AG10803 (cell line): ENCODE measurements around the gene SENP6.
"Not testable (repeated sequence)": the region's sequence is repeated elsewhere in the genome, so short reads cannot be mapped to it uniquely, and the experiment has no call there.

Source experiments
- DNase-seq: peaks from one replicate; pipeline ENCODE4 v3.0.0; 2010; ENCODE audit warnings: low read depth
- H3K4me3 ChIP-seq: 2 replicates; pipeline ENCODE4 v1.5.1; 2011; ENCODE audit warnings: mild to moderate bottlenecking, low read length, control low read depth
- CTCF ChIP-seq: conservative IDR thresholded peaks from 2 replicates; pipeline ENCODE4 v1.5.1; 2011; ENCODE audit warnings: mild to moderate bottlenecking, low read length, control low read depth, inconsistent platforms

The SENP6 gene

GRCh38 chr6:75691012-75691411 is 89.3 kb downstream of the SENP6 start:
- H3K4me3 ChIP-seq, result no peak overlapping the region
- peak; percentile 15 for DNase-seq
- no peak for TF ChIP-seq CTCF

- TF ChIP-seq CTCF, result peak; percentile 35
- DNase-seq, result peak; percentile 43
- no peak overlapping the region for H3K4me3 ChIP-seq
Measured at GRCh38 chr6:75693534-75693933, 91.9 kb downstream of the SENP6 start.

DNA sequence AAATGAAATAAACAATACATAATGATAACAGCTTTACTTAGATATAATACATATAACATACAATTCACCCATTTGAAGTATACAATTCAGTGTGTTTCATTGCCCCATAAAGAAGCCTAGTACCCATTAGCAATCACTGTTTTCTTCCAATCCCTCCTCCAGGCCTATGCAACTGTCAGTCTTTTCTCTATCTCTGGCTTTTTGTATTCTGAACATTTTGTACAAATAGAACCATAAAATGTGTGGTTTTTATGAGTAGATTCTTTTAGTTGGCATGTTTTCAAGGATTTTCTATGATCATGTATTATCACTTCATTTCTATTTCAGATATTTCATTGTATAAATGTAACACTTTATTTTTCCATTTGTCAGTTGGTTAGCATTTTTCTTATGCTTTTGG is 92.7 kb downstream of the SENP6 start:
- no peak for TF ChIP-seq CTCF
- no peak for DNase-seq
- H3K4me3 ChIP-seq, result no peak overlapping the region

GRCh38 chr6:75708334-75708733 is 106.7 kb downstream of the SENP6 start:
- DNase-seq, result not testable (repeated sequence)

GRCh38 chr6:75711173-75711572 is 109.5 kb downstream of the SENP6 start:
- H3K4me3 ChIP-seq, result no peak overlapping the region
- TF ChIP-seq CTCF, result no peak
- DNase-seq, result no peak

More at GRCh38 chr6:75708334-75708733, 106.7 kb downstream of the SENP6 start:
- H3K4me3 ChIP-seq, result not testable (repeated sequence)

DNA sequence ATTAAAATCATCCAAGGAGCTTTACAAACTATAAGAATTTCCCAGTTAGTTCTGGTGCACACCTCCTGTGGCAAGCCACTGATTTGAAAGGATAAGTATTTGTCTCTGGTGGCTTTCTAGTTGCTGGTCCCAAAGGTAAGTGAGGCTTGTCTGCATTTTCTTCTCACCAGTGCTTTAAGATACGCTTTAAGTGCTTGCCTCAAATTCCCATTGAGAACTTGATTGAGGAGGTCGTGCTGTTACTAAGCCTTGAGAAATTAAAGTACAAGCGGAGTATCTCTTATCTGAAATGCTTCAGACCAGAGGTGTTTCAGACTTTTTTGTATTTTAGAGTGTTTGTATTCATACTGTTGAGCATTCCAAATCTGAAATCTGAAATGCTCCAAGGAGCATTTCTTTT is 117.5 kb downstream of the SENP6 start:
- TF ChIP-seq CTCF, result no peak
- no peak for DNase-seq
- H3K4me3 ChIP-seq, result no peak overlapping the region

- no peak for TF ChIP-seq CTCF
- DNase-seq, result no peak
- H3K4me3 ChIP-seq, result no peak overlapping the region
Measured at GRCh38 chr6:75723382-75723781, 121.7 kb downstream of the SENP6 start.

- no peak for TF ChIP-seq CTCF
- H3K4me3 ChIP-seq, result no peak overlapping the region
- DNase-seq, result no peak
Measured at GRCh38 chr6:75727206-75727605, 125.5 kb downstream of the SENP6 start.

DNA sequence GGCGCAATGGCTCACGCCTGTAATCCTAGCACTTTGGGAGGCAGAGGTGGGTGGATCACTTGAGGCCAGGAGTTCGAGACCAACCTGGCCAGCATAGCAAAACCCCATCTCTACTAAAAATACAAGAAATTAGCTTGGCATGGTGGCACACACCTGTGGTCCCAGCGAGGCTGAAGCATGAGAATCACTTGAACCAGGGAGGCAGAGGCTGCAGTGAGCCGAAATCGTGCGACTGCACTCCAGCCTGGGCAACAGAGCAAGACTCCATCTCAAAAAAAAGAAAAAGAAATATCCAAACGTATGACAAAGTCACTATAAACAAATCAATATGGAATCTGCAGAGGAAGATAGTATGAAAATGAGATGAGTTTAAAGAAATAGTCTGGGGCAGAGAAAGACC is 129.3 kb downstream of the SENP6 start:
- H3K4me3 ChIP-seq, DNase-seq: not testable (repeated sequence)
